Right lobe of liver (tissue), 4 donors: Measurements from ENCODE around the gene OSCAR.

ENCODE experiments used
- CTCF ChIP-seq, 4 donors: fragments of 200-600 bp in 3 of 4; fragments of 450-650 bp in 1 of 4; IDR thresholded peaks; one replicate each; pipeline versions ENCODE4 v1.5.1 to v1.8.0; 2016 to 2022; ENCODE audit warnings: antibody characterized with exemption in 4 of 4, mild to moderate bottlenecking in 2 of 4
- POLR2A ChIP-seq: fragments of 450-650 bp; IDR thresholded peaks from one replicate; pipeline ENCODE4 v1.6.1; 2017; ENCODE audit warnings: antibody characterized with exemption, mild to moderate bottlenecking
- donor health status: DM: no; HTN: no; CAD: no.
- donor health status: DM: no; HTN: no; CAD: no.
- donor health status: DM: no; HTN: yes; CAD: no.

- TF ChIP-seq CTCF (IDR thresholded peaks at IDR 0.05) (no peak), POLR2A (no peak)
These were observed 5.3 kb downstream of the OSCAR start for GRCh38 chr19:54095136-54095858.
